HG03196 (cell line): ENCODE measurements around the gene KRT7.
"Not testable (repeated sequence)": the region's sequence is repeated elsewhere in the genome, so short reads cannot be mapped to it uniquely, and the experiment has no call there.

Experiments used
- ATAC-seq: cut with Tn5 transposase; IDR thresholded peaks from one replicate; pipeline ENCODE4 v1.9.1; 2021; ENCODE audit not compliant: unreplicated experiment

KRT7 gene

GRCh38 chr12:52228931-52229330 lies 4.1 kb upstream of the KRT7 start:
- ATAC-seq: no peak

GRCh38 chr12:52229836-52230343 lies 3.2 kb upstream of the KRT7 start:
- no peak for ATAC-seq

GRCh38 chr12:52230364-52231281 lies 2.4 kb upstream of the KRT7 start:
- no peak for ATAC-seq

- no peak for ATAC-seq
Measured at GRCh38 chr12:52231305-52232202, 1.5 kb upstream of the KRT7 start.

GRCh38 chr12:52232203-52232673 lies 805 bp upstream of the KRT7 start:
- ATAC-seq: no peak

- ATAC-seq: no peak
Measured at GRCh38 chr12:52233462-52234207, 592 bp downstream of the KRT7 start.

GRCh38 chr12:52234223-52234810 lies 1.3 kb downstream of the KRT7 start:
- ATAC-seq: no peak

- no peak for ATAC-seq
Measured at GRCh38 chr12:52235001-52235764, 2.1 kb downstream of the KRT7 start.

- no peak for ATAC-seq
Measured at GRCh38 chr12:52235822-52236361, 2.8 kb downstream of the KRT7 start.

- no peak for ATAC-seq
Measured at GRCh38 chr12:52236386-52237050, 3.5 kb downstream of the KRT7 start.

GRCh38 chr12:52238207-52238840 lies 5.3 kb downstream of the KRT7 start:
- ATAC-seq: no peak

GRCh38 chr12:52238916-52239646 lies 6.0 kb downstream of the KRT7 start:
- no peak for ATAC-seq

GRCh38 chr12:52239767-52240166 lies 6.7 kb downstream of the KRT7 start:
- no peak for ATAC-seq

- not testable (repeated sequence) for ATAC-seq
Measured at GRCh38 chr12:52240247-52240646, 7.2 kb downstream of the KRT7 start.

GRCh38 chr12:52241205-52241842 lies 8.3 kb downstream of the KRT7 start:
- ATAC-seq: no peak

GRCh38 chr12:52242442-52243258 lies 9.6 kb downstream of the KRT7 start:
- ATAC-seq: no peak
